GM18909 (cell line): ENCODE data around the gene GTSE1.
A peak's percentile ranks its signal among the peaks of the same experiment; 100 is the strongest.
"Not testable (repeated sequence)": the region's sequence is repeated elsewhere in the genome, so short reads cannot be mapped to it uniquely, and the experiment has no call there.

Experiments
- ATAC-seq: cut with Tn5 transposase; IDR thresholded peaks from one replicate; pipeline ENCODE4 v1.9.1; 2021; ENCODE audit warnings: mild to moderate bottlenecking; ENCODE audit not compliant: unreplicated experiment, poor library complexity

GTSE1 gene

GRCh38 chr22:46296257-46297150 lies at the start of gene GTSE1:
Gene GTSE1, plus strand, starts transcription at chr22:46296870. Its CDS starts 531 bp downstream, at chr22:46297401.
- peak; percentile 95 for ATAC-seq

DNA sequence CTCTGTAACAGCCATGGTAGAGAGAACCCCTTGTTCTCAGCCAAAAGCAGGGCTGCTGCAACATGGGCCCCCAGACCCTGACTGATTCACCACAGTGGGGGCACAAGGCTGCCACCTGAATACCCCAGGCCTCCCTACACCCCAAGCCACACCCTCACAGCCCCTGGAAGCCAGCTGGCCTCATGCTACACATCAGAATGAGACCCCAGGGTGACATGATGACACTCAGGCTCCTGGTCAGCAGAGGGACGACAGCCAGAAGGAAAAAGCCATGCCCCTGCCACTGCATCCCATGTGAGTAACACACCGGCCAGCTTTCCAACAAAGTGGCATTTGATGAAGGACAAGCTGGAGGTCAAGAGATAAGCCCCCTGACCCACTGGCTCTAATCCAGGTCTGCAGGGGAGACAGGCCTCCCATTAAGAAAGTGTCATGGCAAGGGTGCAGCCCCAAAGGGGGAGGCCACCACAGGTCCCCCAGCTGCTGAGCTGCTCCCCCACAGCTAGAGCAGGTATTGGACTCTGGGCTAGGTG lies 49.2 kb upstream of the GTSE1 start:
- no peak for ATAC-seq

GRCh38 chr22:46250035-46250782 lies 46.5 kb upstream of the GTSE1 start, which contains the start of gene CDPF1:
Gene CDPF1, minus strand, starts transcription at chr22:46250293. Its CDS starts 2,009 bp downstream, at chr22:46248284.
- ATAC-seq: peak; percentile 88

- ATAC-seq: peak; percentile 8
These were observed 45.9 kb upstream of the GTSE1 start for GRCh38 chr22:46250783-46251125.

DNA sequence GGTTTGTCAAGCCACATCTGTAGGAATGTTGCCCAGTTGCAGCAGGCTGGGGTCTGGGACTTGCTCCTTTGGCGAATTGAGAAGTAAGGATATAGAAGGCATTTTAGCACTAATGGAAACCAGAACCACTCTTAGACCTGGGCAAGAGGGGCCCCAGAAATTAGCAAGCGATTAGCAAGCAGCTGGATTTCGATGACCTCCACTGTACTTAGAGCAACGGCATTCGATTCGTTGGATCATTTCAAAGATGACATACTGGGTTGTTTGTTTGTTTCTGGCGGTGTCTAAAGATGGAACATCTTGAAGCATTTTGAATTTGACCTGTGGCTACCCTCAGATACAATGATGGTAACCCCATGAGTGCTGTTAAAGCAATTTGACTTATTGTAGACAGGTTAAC lies 45.4 kb upstream of the GTSE1 start:
- no peak for ATAC-seq

GRCh38 chr22:46251816-46252380 lies 44.8 kb upstream of the GTSE1 start:
- no peak for ATAC-seq

DNA sequence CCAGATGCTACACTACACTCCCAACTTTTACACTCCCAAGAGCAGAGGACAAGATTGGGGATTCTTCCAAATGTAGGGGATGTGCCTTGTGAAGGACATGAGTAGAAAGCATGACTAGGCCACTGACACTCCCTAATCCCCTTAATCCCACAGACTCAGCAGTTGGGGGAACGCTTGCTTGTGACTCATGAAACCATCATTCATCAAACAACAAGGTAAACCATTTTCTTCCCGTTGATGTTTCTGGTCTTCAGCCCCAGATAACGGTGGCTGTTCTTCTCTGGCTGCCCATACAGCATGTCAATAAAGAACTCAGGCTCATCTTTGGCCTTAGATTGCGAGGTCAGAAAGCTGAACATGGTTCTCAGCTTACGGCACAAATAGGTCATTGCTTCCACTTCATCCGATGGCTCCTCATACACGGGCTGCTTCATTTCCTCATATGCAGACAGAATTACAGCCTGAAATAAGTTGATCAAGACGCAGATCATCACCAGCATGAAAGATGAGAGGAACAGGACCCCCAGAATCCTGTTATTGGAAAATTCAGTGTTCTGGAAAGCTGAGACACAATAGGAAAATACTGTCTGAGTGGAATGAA lies 40.2 kb upstream of the GTSE1 start:
- no peak for ATAC-seq

DNA sequence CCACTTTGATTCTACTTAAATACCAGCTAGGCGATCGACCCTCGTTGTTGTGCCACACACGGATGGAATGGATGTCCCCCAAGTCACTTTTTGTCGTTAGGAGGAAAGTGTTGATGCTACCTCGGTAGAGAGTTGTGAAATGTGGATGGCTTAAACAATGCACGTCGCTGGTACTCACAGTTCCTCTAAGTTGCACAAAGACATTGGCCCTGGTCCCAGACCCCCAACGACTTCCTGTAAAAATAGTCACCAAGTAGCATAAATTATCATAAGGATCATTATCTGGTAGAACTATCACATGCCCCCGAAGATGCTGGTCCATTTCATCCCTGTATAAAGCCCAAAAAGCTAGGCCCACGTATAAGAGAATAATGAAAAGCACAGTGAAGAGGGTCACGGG lies 37.3 kb upstream of the GTSE1 start:
- ATAC-seq: no peak

- no peak for ATAC-seq
These were observed 36.6 kb upstream of the GTSE1 start for GRCh38 chr22:46260038-46260437.

GRCh38 chr22:46262449-46263215 lies 34.0 kb upstream of the GTSE1 start:
- ATAC-seq: no peak

DNA sequence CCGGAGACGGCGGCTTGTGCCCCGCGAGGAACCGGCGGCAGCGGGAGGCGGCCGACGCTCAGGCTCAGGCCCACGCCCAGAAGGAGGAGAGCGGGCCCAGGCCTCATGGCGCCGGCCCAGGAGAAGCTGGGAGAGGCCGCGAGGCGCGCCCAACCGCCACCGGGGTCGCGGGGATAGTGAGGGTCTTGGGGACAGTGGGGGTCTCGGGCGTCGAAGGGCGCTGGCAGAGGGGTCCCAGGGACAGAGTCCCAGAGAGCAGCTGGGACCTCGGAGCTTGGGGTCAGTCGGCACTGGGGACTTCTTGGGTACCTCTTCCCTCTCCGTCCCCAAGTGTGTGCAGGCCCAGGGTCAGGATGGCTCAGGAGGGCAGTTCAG lies 33.5 kb upstream of the GTSE1 start, which contains the start of gene PKDREJ:
TSS of gene PKDREJ (minus strand) at position 128 of the 375 bp plus-strand sequence. CDS start at position 107, 21 bp downstream.
- no peak for ATAC-seq

DNA sequence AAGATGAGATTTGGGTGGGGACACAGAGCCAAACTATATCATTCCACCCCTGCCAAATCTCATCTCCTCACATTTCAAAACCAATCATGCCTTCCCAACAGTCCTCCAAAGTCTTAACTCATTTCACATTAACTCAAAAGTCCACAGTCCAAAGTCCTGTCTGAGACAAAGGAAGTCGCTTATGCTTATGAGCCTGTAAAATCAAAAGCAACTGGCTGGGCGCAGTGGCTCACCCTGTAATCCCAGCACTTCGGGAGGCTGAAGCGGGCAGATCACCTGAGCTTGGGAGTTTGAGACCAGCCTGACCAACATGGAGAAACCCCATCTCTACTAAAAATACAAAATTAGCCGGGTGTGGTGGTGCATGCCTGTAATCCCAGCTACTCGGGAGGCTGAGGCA lies 32.1 kb upstream of the GTSE1 start:
- not testable (repeated sequence) for ATAC-seq

GRCh38 chr22:46265627-46266026 lies 31.0 kb upstream of the GTSE1 start:
- not testable (repeated sequence) for ATAC-seq

- ATAC-seq: peak; percentile 76
These were observed 29.0 kb upstream of the GTSE1 start, which contains the start of gene TTC38 for GRCh38 chr22:46267431-46268279. Gene TTC38, plus strand, starts transcription at chr22:46268008. Its CDS starts 32 bp downstream, at chr22:46268040.

- ATAC-seq: no peak
These were observed 27.1 kb upstream of the GTSE1 start for GRCh38 chr22:46269564-46269963.

GRCh38 chr22:46272196-46272595 lies 24.5 kb upstream of the GTSE1 start:
- no peak for ATAC-seq

GRCh38 chr22:46272762-46273431 lies 23.8 kb upstream of the GTSE1 start:
- no peak for ATAC-seq
